ENCODE measurements around the gene PCSK5. TPM values are rescaled to one million over a fixed set of nuclear protein-coding genes. Genes with fewer than 3 reads are reported as not detected.

Gene PCSK5
- polyA plus RNA-seq, 1 donor (not counting 4 experiments of a cell fraction or from before 2014, with no cell fraction given), result 1.9 TPM

GRCh38 chr9:76351006-76351405 lies 460.5 kb downstream of the PCSK5 start:
- H3K79me2 ChIP-seq (ENCODE audit: control insufficient read depth, insufficient read depth, low read length), result no peaks in the 10 kb centered on the region
- no peaks in the 10 kb centered on the region for H3K9me3 ChIP-seq (ENCODE audit: control insufficient read depth, low read depth, low read length)
- no peaks in the 10 kb centered on the region for H4K20me1 ChIP-seq (ENCODE audit: control insufficient read depth, extremely low read depth, insufficient read depth, low read length)
- H3K36me3 ChIP-seq (ENCODE audit: control insufficient read depth in 2 of 2, extremely low read depth in 1 of 2, insufficient read depth in 2 of 2, low read length in 2 of 2), result no peaks in the 10 kb centered on the region
- no peak overlapping the region for H3K4me3 ChIP-seq (ENCODE audit: control insufficient read depth in 2 of 3, extremely low read depth in 1 of 3, insufficient read depth in 2 of 3, low read depth in 1 of 3, low read length in 3 of 3)
- H3K4me1 ChIP-seq (ENCODE audit: control insufficient read depth, extremely low read depth, insufficient read depth, low read length), result no peaks in the 10 kb centered on the region
- dilution Hi-C loops (cut with MboI; ENCODE audit: extremely low pct_ligation_motif_present, low sequenced_read_pairs), result no loop called here
- no peak for TF ChIP-seq CTCF (optimal IDR thresholded peaks at IDR 0.05 in 1 of 3, IDR thresholded peaks at IDR 0.05 in 1 of 3, conservative IDR thresholded peaks at IDR 0.05 in 1 of 3; ENCODE audit: extremely low read depth in 1 of 3, insufficient read depth in 2 of 3, low read length in 3 of 3)
- no peak for TF ChIP-seq EZH2 (IDR thresholded peaks at IDR 0.05; ENCODE audit: low read length)
- FAIRE-seq (no peak), DNase-seq (ENCODE audit: low read depth, low spot score) (no peak)
- H3K9me1 ChIP-seq (ENCODE audit: control insufficient read depth, extremely low read depth, insufficient read depth, low read length), result no peaks in the 10 kb centered on the region
- no peak overlapping the region for H3K9ac ChIP-seq (ENCODE audit: control insufficient read depth, extremely low read depth, insufficient read depth, low read length)
- no peak overlapping the region for H3K27ac ChIP-seq (ENCODE audit: control insufficient read depth, insufficient read depth, low read length)
- H3K4me2 ChIP-seq (ENCODE audit: control insufficient read depth, extremely low read depth, insufficient read depth, low read depth, low read length), result no peak overlapping the region
- no peaks in the 10 kb centered on the region for H3K27me3 ChIP-seq (ENCODE audit: control insufficient read depth, extremely low read depth, insufficient read depth, low read length)
- no peak overlapping the region for H2AFZ ChIP-seq (ENCODE audit: control insufficient read depth, low read length)

- dilution Hi-C loops (cut with MboI; ENCODE audit: extremely low pct_ligation_motif_present, low sequenced_read_pairs), result no loop called here
- Histone ChIP-seq H3K9ac (ENCODE audit: control insufficient read depth, extremely low read depth, insufficient read depth, low read length) (no peak overlapping the region), H3K79me2 (ENCODE audit: control insufficient read depth, insufficient read depth, low read length) (no peaks in the 10 kb centered on the region), H3K4me3 (ENCODE audit: control insufficient read depth in 2 of 3, extremely low read depth in 1 of 3, insufficient read depth in 2 of 3, low read depth in 1 of 3, low read length in 3 of 3) (no peak overlapping the region), H2AFZ (ENCODE audit: control insufficient read depth, low read length) (no peak overlapping the region), H4K20me1 (ENCODE audit: control insufficient read depth, extremely low read depth, insufficient read depth, low read length) (no peaks in the 10 kb centered on the region), H3K9me3 (ENCODE audit: control insufficient read depth, low read depth, low read length) (no peaks in the 10 kb centered on the region), H3K36me3 (ENCODE audit: control insufficient read depth in 2 of 2, extremely low read depth in 1 of 2, insufficient read depth in 2 of 2, low read length in 2 of 2) (no peaks in the 10 kb centered on the region), H3K27ac (ENCODE audit: control insufficient read depth, insufficient read depth, low read length) (no peak overlapping the region), H3K27me3 (ENCODE audit: control insufficient read depth, extremely low read depth, insufficient read depth, low read length) (no peaks in the 10 kb centered on the region), H3K4me2 (ENCODE audit: control insufficient read depth, extremely low read depth, insufficient read depth, low read depth, low read length) (no peak overlapping the region), H3K9me1 (ENCODE audit: control insufficient read depth, extremely low read depth, insufficient read depth, low read length) (no peaks in the 10 kb centered on the region), H3K4me1 (ENCODE audit: control insufficient read depth, extremely low read depth, insufficient read depth, low read length) (no peaks in the 10 kb centered on the region)
- FAIRE-seq (no peak), DNase-seq (ENCODE audit: low read depth, low spot score) (no peak)
- TF ChIP-seq CTCF (optimal IDR thresholded peaks at IDR 0.05 in 1 of 3, IDR thresholded peaks at IDR 0.05 in 1 of 3, conservative IDR thresholded peaks at IDR 0.05 in 1 of 3; ENCODE audit: extremely low read depth in 1 of 3, insufficient read depth in 2 of 3, low read length in 3 of 3), result no peak
- no peak for TF ChIP-seq EZH2 (IDR thresholded peaks at IDR 0.05; ENCODE audit: low read length)
Measured at GRCh38 chr9:76352026-76352620, 461.6 kb downstream of the PCSK5 start.
